ENCODE data around the gene PES1. TPM values are rescaled to one million over a fixed set of nuclear protein-coding genes. Genes with fewer than 3 reads are reported as not detected.

PES1 gene
- total RNA-seq, result 10 to 100 TPM; 50.9 to 99.2 (median 54.0) TPM

DNA sequence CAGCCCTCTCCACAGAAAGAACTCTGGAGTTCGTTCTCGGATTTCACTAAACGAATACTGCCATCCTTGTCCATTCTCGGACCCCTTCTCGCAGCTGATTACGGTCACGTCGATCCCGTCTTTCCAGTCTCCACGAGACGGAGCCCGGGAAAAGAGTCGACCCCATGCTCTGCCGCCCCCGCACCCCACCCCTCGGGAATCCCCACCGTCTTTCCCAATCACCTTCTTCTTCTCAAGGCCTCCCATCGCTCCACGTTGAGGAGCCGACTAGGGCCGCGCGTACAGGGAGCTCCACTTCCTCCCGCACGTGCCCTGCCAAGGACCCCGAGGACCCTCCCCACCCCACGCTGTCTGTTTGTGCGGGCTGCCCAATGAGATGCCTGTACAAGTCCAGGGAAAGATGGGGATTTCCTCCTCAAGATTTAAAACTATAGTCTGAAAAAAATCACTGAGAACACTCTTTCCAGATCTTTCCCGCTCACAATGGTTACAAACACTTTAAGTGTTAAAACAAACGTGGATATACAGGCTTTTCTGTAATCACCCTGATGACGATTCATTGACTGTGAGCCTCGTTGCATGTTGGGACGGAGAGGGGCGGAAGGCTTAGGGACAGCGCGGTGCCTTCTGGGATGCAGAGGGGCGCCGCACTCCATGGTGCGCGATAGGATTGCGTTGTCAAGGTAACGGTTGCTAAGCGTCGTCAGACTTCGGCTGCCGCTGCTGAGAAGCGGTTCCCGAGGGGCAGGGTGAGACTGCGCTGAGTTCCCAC, at the start of gene PES1:
PES1 (minus strand) TSS at position 323 of the 772 bp plus-strand sequence; CDS start at position 246, 77 bp downstream.
- TF ChIP-seq, protein P1, sequence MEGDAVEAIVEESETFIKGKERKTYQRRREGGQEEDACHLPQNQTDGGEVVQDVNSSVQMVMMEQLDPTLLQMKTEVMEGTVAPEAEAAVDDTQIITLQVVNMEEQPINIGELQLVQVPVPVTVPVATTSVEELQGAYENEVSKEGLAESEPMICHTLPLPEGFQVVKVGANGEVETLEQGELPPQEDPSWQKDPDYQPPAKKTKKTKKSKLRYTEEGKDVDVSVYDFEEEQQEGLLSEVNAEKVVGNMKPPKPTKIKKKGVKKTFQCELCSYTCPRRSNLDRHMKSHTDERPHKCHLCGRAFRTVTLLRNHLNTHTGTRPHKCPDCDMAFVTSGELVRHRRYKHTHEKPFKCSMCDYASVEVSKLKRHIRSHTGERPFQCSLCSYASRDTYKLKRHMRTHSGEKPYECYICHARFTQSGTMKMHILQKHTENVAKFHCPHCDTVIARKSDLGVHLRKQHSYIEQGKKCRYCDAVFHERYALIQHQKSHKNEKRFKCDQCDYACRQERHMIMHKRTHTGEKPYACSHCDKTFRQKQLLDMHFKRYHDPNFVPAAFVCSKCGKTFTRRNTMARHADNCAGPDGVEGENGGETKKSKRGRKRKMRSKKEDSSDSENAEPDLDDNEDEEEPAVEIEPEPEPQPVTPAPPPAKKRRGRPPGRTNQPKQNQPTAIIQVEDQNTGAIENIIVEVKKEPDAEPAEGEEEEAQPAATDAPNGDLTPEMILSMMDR (IDR thresholded peaks at IDR 0.05), result no peak
- ATAC-seq (ENCODE audit: low FRiP score), result peak; percentile 99
- DNase-seq (ENCODE audit: low spot score), result peak; percentile 92

DNA sequence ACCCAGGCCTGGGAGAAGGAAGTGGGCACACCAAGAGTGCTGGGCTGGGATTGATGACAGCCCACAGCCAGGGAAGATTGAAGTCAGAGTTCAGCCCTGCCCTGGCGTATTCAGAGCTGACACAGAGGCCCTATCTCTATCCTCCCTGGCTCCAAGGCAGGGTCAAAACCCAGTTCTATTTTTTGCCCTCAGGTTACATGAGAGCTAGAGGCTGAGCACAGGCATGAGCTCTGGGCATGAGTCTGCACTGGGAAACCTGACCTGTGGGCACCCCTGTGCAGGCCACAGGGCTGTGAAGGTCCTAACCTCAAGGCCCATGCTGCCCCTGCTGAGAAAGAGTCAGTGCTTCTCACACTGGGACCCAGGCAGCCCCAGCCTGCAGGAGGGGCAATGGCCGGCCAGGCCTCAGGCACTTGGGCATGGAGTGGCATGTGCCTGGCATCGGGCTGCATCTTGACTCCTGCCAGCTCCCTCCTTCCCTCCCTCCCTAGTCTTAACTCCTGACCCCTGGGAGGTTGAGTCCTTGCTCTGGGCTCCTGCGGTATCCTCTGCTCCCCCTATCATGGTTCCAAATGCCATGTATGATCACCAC, 49.2 kb upstream of the PES1 start:
- no peak for DNase-seq (ENCODE audit: low spot score)
- TF ChIP-seq, protein P1 (IDR thresholded peaks at IDR 0.05), result no peak
- ATAC-seq (ENCODE audit: low FRiP score), result no peak

DNA sequence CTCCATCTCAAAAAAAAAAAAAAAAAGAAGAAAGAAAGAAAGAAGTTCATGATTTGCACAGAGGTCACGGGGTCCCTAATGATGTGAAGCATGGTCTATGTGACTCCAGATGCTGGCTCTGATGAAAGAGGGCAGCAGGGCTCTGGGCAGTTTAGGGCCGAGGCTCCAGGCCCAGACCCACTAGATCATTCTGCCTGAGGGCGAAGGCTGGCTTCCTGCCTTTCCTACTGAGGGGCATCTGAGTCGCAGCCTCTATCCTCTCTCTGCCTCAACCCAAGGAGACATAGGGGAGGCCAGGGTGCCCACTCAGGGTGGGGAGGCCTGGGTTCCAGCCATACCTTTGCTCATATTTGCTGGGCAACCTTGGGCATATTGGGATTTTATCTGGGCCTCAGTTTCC, 48.7 kb upstream of the PES1 start:
- ATAC-seq (ENCODE audit: low FRiP score), result no peak
- TF ChIP-seq, protein P1 (IDR thresholded peaks at IDR 0.05), result no peak
- no peak for DNase-seq (ENCODE audit: low spot score)

DNA sequence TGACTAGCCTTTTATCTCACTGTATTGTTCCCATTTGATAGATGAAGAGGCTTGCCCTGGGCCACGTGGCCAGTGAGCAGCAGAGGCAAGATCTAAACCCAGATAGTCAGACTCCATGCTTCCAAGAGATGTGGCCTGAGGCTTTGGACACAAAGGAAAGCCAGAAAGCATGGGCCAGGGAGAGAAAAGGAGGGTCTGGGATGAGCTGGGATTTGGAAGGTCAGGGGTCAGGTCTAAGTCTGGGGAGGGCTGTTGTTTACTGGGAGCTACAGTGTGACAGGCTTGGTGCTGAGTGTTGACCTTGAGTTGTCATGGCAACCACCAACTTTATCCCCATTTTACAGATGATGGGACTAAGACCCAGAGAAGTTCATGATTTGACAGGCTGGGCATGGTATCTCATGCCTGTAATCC, 46.0 kb upstream of the PES1 start:
- no peak for ATAC-seq (ENCODE audit: low FRiP score)

DNA sequence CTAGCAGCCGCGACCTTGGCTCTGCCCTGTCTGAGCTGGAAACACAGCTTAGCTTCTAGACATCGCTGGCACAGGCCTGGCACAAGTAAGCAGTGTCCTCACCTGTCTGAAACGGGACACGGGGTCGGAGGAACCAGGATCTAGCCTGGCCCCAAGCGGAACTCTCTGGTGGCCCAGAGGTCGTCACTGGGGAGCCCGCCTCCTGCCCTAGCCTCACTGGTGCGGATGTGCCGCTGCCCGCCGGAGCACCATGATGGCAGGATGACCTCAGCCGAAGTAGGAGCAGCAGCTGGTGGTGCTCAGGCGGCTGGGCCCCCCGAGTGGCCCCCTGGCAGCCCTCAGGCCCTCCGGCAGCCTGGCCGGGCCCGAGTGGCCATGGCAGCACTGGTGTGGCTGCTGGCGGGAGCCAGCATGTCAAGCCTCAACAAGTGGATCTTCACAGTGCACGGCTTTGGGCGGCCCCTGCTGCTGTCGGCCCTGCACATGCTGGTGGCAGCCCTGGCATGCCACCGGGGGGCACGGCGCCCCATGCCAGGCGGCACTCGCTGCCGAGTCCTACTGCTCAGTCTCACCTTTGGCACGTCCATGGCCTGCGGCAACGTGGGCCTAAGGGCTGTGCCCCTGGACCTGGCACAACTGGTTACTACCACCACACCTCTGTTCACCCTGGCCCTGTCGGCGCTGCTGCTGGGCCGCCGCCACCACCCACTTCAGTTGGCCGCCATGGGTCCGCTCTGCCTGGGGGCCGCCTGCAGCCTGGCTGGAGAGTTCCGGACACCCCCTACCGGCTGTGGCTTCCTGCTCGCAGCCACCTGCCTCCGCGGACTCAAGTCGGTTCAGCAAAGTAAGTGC, 44.7 kb upstream of the PES1 start:
- TF ChIP-seq, protein P1 (IDR thresholded peaks at IDR 0.05), result no peak
- ATAC-seq (ENCODE audit: low FRiP score) (peak; percentile 8), DNase-seq (ENCODE audit: low spot score) (no peak)

More for the DNA sequence above, 46.0 kb upstream of the PES1 start:
- no peak for DNase-seq (ENCODE audit: low spot score)
- TF ChIP-seq, protein P1 (IDR thresholded peaks at IDR 0.05), result no peak

DNA sequence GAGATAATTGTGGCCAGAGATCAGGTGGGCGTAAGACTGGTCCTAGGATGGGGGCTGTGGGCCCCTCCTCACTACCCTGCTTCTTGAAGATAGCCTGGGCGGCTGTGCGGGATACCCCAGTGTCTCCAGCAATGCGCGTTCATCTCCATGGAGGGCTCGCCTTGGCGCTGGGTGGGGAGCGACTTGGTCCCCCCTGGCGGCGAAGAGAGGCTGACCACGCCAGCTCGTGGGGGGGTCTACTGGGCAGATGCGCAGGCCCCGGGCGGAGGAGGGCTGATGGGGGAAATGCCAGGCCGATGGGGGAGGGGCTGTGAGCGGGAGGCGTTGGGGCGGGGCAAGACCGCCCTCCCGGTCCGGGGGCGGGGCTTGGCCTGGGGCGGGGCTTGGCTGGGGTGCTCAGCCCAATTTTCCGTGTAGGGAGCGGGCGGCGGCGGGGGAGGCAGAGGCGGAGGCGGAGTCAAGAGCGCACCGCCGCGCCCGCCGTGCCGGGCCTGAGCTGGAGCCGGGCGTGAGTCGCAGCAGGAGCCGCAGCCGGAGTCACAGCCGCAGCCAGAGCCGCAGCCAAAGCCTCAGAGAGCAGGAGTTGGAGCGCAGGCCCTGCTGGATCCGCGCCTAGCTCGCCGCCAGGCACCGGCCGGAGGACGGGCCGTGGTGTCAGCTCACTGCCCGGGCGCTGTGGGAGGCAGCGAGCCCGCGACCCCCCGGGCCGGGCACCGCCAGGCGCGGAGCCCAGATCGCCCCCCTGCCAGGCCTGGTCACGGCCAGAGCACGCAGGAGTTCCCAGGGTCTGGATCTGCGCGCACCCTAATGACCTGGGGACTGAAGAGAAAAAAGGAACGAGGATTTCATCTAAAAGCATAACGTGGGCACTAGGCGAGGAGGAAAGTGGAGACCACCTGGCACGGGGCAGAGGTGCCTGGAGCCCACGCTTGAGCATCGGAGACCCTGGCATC, 43.8 kb upstream of the PES1 start, which contains the start of gene SLC35E4:
SLC35E4 (plus strand) TSS at position 509 of the 953 bp plus-strand sequence. CDS start 670 bp downstream, outside the sequence.
- ATAC-seq (ENCODE audit: low FRiP score) (peak; percentile 88), DNase-seq (ENCODE audit: low spot score) (peak; percentile 91)
- TF ChIP-seq, protein P1 (IDR thresholded peaks at IDR 0.05), result peak in 1 of 3 donors; percentile 22

All from omental fat pad (tissue), 4 donors.